HEK293 (cell line): ENCODE results near the gene RAD21L1.

ENCODE experiments used
- GLIS2 ChIP-seq: fragments of 450-650 bp; formaldehyde crosslinking; IDR thresholded peaks from 2 replicates; pipeline ENCODE4 v1.5.1; 2016; ENCODE audit warnings: missing biosample characterization, missing genetic modification characterization
- KLF1 ChIP-seq: fragments of 450-650 bp; formaldehyde crosslinking; IDR thresholded peaks from 2 replicates; pipeline ENCODE4 v1.5.1; 2016; ENCODE audit warnings: missing biosample characterization, missing genetic modification characterization
- KLF7 ChIP-seq: fragments of 450-650 bp; formaldehyde crosslinking; IDR thresholded peaks from 2 replicates; pipeline ENCODE4 v1.5.1; 2016; ENCODE audit warnings: missing biosample characterization, missing genetic modification characterization, borderline replicate concordance
- MEIS1 ChIP-seq: sonication (generic); formaldehyde crosslinking; IDR thresholded peaks from 2 replicates; pipeline ENCODE4 v1.8.1; 2022; ENCODE audit warnings: missing genetic modification reagents, mild to moderate bottlenecking, borderline replicate concordance
- SP2 ChIP-seq: fragments of 450-650 bp; formaldehyde crosslinking; IDR thresholded peaks from 2 replicates; pipeline ENCODE4 v1.5.1; 2016; ENCODE audit warnings: missing biosample characterization, missing genetic modification characterization
- ZBTB20 ChIP-seq: fragments of 450-650 bp; formaldehyde crosslinking; IDR thresholded peaks from 2 replicates; pipeline ENCODE4 v1.5.1; 2016; ENCODE audit warnings: missing biosample characterization, missing genetic modification characterization
- ZBTB7A ChIP-seq: fragments of 450-650 bp; formaldehyde crosslinking; IDR thresholded peaks from 2 replicates; pipeline ENCODE4 v1.5.1; 2016; ENCODE audit warnings: low read depth, missing biosample characterization, missing genetic modification characterization
- ZFP3 ChIP-seq: fragments of 450-650 bp; formaldehyde crosslinking; IDR thresholded peaks from 2 replicates; pipeline ENCODE4 v1.5.1; 2016; ENCODE audit warnings: low read depth, missing biosample characterization, missing genetic modification characterization
- ZFP69B ChIP-seq: fragments of 450-650 bp; formaldehyde crosslinking; IDR thresholded peaks from 2 replicates; pipeline ENCODE4 v1.5.1; 2016; ENCODE audit warnings: missing biosample characterization, missing genetic modification characterization
- ZNF114 ChIP-seq: fragments of 450-650 bp; formaldehyde crosslinking; IDR thresholded peaks from 2 replicates; pipeline ENCODE4 v1.5.0; 2017; ENCODE audit warnings: missing biosample characterization, missing genetic modification characterization
- ZNF121 ChIP-seq: fragments of 450-650 bp; formaldehyde crosslinking; IDR thresholded peaks from 2 replicates; pipeline ENCODE4 v1.5.1; 2016; ENCODE audit warnings: missing biosample characterization, missing genetic modification characterization
- ZNF138 ChIP-seq: fragments of 450-650 bp; formaldehyde crosslinking; IDR thresholded peaks from 2 replicates; pipeline ENCODE4 v1.5.1; 2016; ENCODE audit warnings: missing biosample characterization, missing genetic modification characterization, borderline replicate concordance
- ZNF175 ChIP-seq: fragments of 450-650 bp; formaldehyde crosslinking; IDR thresholded peaks from 2 replicates; pipeline ENCODE4 v1.5.1; 2016; ENCODE audit warnings: missing biosample characterization, missing genetic modification characterization
- ZNF19 ChIP-seq: fragments of 450-650 bp; formaldehyde crosslinking; IDR thresholded peaks from 2 replicates; pipeline ENCODE4; 2016; ENCODE audit warnings: missing biosample characterization, missing genetic modification characterization, low read depth
- ZNF214 ChIP-seq: fragments of 450-650 bp; formaldehyde crosslinking; IDR thresholded peaks from 2 replicates; pipeline ENCODE4 v1.5.1; 2017; ENCODE audit warnings: missing biosample characterization, mild to moderate bottlenecking, missing genetic modification characterization, borderline replicate concordance
- ZNF221 ChIP-seq: fragments of 450-650 bp; formaldehyde crosslinking; IDR thresholded peaks from 2 replicates; pipeline ENCODE4 v1.5.1; 2017; ENCODE audit warnings: missing biosample characterization, missing genetic modification characterization, borderline replicate concordance
- ZNF23 ChIP-seq: fragments of 450-650 bp; formaldehyde crosslinking; IDR thresholded peaks from 2 replicates; pipeline ENCODE4 v1.5.1; 2016; ENCODE audit warnings: missing biosample characterization, missing genetic modification characterization, borderline replicate concordance
- ZNF266 ChIP-seq: fragments of 450-650 bp; formaldehyde crosslinking; IDR thresholded peaks from 2 replicates; pipeline ENCODE4 v1.5.1; 2016; ENCODE audit warnings: missing biosample characterization, missing genetic modification characterization, low read depth
- ZNF311 ChIP-seq: fragments of 450-650 bp; formaldehyde crosslinking; IDR thresholded peaks from 2 replicates; pipeline ENCODE4 v1.5.1; 2017; ENCODE audit warnings: missing biosample characterization, missing genetic modification characterization, borderline replicate concordance
- ZNF366 ChIP-seq: fragments of 450-650 bp; formaldehyde crosslinking; conservative IDR thresholded peaks from 2 replicates; pipeline ENCODE4 v1.5.1; 2016; ENCODE audit warnings: missing biosample characterization, missing genetic modification characterization
- ZNF423 ChIP-seq: fragments of 450-650 bp; formaldehyde crosslinking; IDR thresholded peaks from 2 replicates; pipeline ENCODE4 v1.5.1; 2016; ENCODE audit warnings: missing biosample characterization, missing genetic modification characterization
- ZNF501 ChIP-seq: fragments of 450-650 bp; formaldehyde crosslinking; IDR thresholded peaks from 2 replicates; pipeline ENCODE4 v1.5.1; 2016; ENCODE audit warnings: missing biosample characterization, missing genetic modification characterization
- ZNF654 ChIP-seq: fragments of 450-650 bp; formaldehyde crosslinking; IDR thresholded peaks from 2 replicates; pipeline ENCODE4 v1.5.1; 2016; ENCODE audit warnings: low read depth, missing biosample characterization, missing genetic modification characterization
- TF ChIP-seq, protein P1 (sequence below): fragments of 450-650 bp; formaldehyde crosslinking; IDR thresholded peaks from 2 replicates; pipeline ENCODE4 v1.5.1; 2016; ENCODE audit warnings: missing biosample characterization, missing genetic modification characterization
- TF ChIP-seq, protein P2 (sequence below): fragments of 450-650 bp; formaldehyde crosslinking; IDR thresholded peaks from 2 replicates; pipeline ENCODE4 v1.5.1; 2016; ENCODE audit warnings: missing biosample characterization, missing genetic modification characterization
- TF ChIP-seq, protein P3 (sequence below): fragments of 450-650 bp; formaldehyde crosslinking; conservative IDR thresholded peaks from 2 replicates; pipeline ENCODE4 v1.5.1; 2016; ENCODE audit warnings: low read depth, missing biosample characterization, missing genetic modification characterization
- TF ChIP-seq, protein P4 (sequence below): fragments of 450-650 bp; formaldehyde crosslinking; IDR thresholded peaks from 2 replicates; pipeline ENCODE4 v1.5.1; 2016; ENCODE audit warnings: missing biosample characterization, missing genetic modification characterization
- TF ChIP-seq, protein P5 (sequence below): fragments of 450-650 bp; formaldehyde crosslinking; IDR thresholded peaks from 2 replicates; pipeline ENCODE4 v1.5.1; 2016; ENCODE audit warnings: missing biosample characterization, missing genetic modification characterization

Gene RAD21L1

DNA sequence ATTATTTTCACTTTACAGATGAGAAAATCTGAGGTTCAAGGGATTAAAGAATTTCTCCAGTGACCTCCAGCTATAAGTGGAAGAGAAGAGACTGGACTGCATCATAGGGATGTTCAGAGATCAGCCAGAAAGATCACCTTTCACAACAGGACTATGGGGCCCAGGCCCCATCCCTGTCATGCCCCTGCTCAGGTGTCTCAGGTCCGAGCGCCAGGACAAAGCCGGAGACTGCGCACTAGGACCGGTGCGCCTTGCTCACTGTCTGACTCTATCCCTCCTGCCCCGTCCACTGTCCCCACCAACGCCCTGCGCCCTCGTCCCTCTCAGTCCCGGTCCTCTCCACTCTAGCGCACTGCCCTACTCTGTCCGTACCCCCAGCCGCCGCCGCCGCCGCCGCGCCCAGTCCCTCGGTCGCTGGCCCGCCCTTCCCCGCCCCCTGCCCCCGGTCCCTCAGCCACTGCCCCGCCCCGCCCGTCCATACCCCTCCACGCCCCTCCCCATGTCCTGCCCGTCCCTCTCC lies 521 bp upstream of the RAD21L1 start (continued):
- TF ChIP-seq ZNF19 (tag by site-specific recombination): no peak
- no peak for TF ChIP-seq KLF7 (tag by site-specific recombination)
- no peak for TF ChIP-seq ZFP3 (tag by site-specific recombination)
- TF ChIP-seq, protein P1, sequence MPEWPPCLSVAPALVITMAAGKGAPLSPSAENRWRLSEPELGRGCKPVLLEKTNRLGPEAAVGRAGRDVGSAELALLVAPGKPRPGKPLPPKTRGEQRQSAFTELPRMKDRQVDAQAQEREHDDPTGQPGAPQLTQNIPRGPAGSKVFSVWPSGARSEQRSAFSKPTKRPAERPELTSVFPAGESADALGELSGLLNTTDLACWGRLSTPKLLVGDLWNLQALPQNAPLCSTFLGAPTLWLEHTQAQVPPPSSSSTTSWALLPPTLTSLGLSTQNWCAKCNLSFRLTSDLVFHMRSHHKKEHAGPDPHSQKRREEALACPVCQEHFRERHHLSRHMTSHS (tag by site-specific recombination): no peak
- TF ChIP-seq ZBTB7A: no peak
- TF ChIP-seq, protein P2, sequence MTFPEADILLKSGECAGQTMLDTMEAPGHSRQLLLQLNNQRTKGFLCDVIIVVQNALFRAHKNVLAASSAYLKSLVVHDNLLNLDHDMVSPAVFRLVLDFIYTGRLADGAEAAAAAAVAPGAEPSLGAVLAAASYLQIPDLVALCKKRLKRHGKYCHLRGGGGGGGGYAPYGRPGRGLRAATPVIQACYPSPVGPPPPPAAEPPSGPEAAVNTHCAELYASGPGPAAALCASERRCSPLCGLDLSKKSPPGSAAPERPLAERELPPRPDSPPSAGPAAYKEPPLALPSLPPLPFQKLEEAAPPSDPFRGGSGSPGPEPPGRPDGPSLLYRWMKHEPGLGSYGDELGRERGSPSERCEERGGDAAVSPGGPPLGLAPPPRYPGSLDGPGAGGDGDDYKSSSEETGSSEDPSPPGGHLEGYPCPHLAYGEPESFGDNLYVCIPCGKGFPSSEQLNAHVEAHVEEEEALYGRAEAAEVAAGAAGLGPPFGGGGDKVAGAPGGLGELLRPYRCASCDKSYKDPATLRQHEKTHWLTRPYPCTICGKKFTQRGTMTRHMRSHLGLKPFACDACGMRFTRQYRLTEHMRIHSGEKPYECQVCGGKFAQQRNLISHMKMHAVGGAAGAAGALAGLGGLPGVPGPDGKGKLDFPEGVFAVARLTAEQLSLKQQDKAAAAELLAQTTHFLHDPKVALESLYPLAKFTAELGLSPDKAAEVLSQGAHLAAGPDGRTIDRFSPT (tag by site-specific recombination): peak; percentile 21; the same call in 1 of the 2 replicates
- TF ChIP-seq ZNF214 (tag by site-specific recombination): no peak
- TF ChIP-seq ZNF501 (tag by site-specific recombination): no peak
- TF ChIP-seq SP2 (tag by site-specific recombination): peak; percentile 48
- TF ChIP-seq ZBTB20 (tag by site-specific recombination): peak; percentile 40; the same call in 1 of the 2 replicates
- no peak for TF ChIP-seq ZNF366 (tag by site-specific recombination)
- TF ChIP-seq, protein P3, sequence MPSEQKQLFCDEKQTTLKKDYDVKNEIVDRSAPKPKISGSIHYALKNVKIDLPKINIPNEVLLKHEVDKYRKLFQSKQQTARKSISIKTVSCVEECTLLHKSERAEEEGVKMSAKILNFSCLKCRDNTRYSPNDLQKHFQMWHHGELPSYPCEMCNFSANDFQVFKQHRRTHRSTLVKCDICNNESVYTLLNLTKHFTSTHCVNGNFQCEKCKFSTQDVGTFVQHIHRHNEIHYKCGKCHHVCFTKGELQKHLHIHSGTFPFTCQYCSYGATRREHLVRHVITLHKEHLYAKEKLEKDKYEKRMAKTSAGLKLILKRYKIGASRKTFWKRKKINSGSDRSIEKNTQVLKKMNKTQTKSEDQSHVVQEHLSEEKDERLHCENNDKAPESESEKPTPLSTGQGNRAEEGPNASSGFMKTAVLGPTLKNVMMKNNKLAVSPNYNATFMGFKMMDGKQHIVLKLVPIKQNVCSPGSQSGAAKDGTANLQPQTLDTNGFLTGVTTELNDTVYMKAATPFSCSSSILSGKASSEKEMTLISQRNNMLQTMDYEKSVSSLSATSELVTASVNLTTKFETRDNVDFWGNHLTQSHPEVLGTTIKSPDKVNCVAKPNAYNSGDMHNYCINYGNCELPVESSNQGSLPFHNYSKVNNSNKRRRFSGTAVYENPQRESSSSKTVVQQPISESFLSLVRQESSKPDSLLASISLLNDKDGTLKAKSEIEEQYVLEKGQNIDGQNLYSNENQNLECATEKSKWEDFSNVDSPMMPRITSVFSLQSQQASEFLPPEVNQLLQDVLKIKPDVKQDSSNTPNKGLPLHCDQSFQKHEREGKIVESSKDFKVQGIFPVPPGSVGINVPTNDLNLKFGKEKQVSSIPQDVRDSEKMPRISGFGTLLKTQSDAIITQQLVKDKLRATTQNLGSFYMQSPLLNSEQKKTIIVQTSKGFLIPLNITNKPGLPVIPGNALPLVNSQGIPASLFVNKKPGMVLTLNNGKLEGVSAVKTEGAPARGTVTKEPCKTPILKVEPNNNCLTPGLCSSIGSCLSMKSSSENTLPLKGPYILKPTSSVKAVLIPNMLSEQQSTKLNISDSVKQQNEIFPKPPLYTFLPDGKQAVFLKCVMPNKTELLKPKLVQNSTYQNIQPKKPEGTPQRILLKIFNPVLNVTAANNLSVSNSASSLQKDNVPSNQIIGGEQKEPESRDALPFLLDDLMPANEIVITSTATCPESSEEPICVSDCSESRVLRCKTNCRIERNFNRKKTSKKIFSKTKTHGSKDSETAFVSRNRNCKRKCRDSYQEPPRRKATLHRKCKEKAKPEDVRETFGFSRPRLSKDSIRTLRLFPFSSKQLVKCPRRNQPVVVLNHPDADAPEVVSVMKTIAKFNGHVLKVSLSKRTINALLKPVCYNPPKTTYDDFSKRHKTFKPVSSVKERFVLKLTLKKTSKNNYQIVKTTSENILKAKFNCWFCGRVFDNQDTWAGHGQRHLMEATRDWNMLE (tag by site-specific recombination): no peak
- no peak for TF ChIP-seq ZNF654 (tag by site-specific recombination)
- TF ChIP-seq ZNF23: no peak
- TF ChIP-seq ZNF138: no peak
- TF ChIP-seq GLIS2: peak; percentile 48; the same call in 1 of the 2 replicates
- TF ChIP-seq KLF1: peak; percentile 67
- no peak for TF ChIP-seq ZNF221 (tag by site-specific recombination)
- TF ChIP-seq, protein P4, sequence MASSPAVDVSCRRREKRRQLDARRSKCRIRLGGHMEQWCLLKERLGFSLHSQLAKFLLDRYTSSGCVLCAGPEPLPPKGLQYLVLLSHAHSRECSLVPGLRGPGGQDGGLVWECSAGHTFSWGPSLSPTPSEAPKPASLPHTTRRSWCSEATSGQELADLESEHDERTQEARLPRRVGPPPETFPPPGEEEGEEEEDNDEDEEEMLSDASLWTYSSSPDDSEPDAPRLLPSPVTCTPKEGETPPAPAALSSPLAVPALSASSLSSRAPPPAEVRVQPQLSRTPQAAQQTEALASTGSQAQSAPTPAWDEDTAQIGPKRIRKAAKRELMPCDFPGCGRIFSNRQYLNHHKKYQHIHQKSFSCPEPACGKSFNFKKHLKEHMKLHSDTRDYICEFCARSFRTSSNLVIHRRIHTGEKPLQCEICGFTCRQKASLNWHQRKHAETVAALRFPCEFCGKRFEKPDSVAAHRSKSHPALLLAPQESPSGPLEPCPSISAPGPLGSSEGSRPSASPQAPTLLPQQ (tag by site-specific recombination): peak; percentile 39; the same call in 1 of the 2 replicates
- no peak for TF ChIP-seq MEIS1 (CRISPR knock-in tag)
- TF ChIP-seq ZFP69B (tag by site-specific recombination): 0 out of 2 replicates have a peak, but pooled peaks have one; percentile 26
- TF ChIP-seq ZNF114 (tag by site-specific recombination): no peak
- no peak for TF ChIP-seq ZNF266
- TF ChIP-seq, protein P5, sequence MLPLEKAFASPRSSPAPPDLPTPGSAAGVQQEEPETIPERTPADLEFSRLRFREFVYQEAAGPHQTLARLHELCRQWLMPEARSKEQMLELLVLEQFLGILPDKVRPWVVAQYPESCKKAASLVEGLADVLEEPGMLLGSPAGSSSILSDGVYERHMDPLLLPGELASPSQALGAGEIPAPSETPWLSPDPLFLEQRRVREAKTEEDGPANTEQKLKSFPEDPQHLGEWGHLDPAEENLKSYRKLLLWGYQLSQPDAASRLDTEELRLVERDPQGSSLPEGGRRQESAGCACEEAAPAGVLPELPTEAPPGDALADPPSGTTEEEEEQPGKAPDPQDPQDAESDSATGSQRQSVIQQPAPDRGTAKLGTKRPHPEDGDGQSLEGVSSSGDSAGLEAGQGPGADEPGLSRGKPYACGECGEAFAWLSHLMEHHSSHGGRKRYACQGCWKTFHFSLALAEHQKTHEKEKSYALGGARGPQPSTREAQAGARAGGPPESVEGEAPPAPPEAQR (tag by site-specific recombination): no peak
- no peak for TF ChIP-seq ZNF175
- TF ChIP-seq ZNF311 (tag by site-specific recombination): no peak
- TF ChIP-seq ZNF121 (tag by site-specific recombination): no peak
- TF ChIP-seq ZNF423 (tag by site-specific recombination): no peak
